ENCODE data around the gene ATP6V0A4. TPM values are rescaled to one million over a fixed set of nuclear protein-coding genes. Genes with fewer than 3 reads are reported as not detected.

ATP6V0A4 gene
- total and polyA plus RNA-seq, 2 donors (not counting 1 experiment from before 2014, with no cell fraction given): not detected

DNA sequence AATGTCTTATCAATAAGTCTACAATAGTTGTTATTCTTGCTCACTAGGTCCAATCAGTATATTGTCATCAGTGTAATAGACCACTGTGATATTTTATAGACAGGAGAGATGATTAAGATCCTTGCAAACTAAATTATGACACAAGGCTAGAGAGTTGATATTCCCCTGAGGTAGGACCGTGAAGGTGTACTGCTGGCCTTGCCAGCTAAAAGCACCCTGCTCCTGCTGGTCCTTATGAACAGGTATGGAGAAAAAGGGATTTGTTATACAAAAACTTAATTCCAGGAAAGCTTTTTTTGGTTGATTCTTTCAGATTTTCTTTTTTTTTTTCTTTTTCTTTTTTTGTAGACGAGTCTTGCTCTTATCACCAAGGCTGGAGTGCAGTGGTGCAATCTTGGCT is 17.0 kb downstream of the ATP6V0A4 start:
- no peak overlapping the region for H3K27ac ChIP-seq (ENCODE audit: insufficient read depth, low read length)
- TF ChIP-seq, protein P1, sequence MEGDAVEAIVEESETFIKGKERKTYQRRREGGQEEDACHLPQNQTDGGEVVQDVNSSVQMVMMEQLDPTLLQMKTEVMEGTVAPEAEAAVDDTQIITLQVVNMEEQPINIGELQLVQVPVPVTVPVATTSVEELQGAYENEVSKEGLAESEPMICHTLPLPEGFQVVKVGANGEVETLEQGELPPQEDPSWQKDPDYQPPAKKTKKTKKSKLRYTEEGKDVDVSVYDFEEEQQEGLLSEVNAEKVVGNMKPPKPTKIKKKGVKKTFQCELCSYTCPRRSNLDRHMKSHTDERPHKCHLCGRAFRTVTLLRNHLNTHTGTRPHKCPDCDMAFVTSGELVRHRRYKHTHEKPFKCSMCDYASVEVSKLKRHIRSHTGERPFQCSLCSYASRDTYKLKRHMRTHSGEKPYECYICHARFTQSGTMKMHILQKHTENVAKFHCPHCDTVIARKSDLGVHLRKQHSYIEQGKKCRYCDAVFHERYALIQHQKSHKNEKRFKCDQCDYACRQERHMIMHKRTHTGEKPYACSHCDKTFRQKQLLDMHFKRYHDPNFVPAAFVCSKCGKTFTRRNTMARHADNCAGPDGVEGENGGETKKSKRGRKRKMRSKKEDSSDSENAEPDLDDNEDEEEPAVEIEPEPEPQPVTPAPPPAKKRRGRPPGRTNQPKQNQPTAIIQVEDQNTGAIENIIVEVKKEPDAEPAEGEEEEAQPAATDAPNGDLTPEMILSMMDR (conservative IDR thresholded peaks at IDR 0.05 in 1 of 2, IDR thresholded peaks at IDR 0.05 in 1 of 2; ENCODE audit: low read depth in 1 of 2, low read length in 2 of 2): no peak
- no peak for TF ChIP-seq EZH2 (IDR thresholded peaks at IDR 0.05; ENCODE audit: low read length, missing control alignments)
- no peak for DNase-seq (ENCODE audit: low read depth in 2 of 2)
- H3K9me3 ChIP-seq (ENCODE audit: control insufficient read depth, insufficient read depth, low read depth, low read length): no peaks in the 10 kb centered on the region
- H3K79me2 ChIP-seq (ENCODE audit: control insufficient read depth, insufficient read depth, low read length): no peaks in the 10 kb centered on the region
- H3K4me2 ChIP-seq (ENCODE audit: extremely low read depth, insufficient read depth, low read length): no peak overlapping the region
- no peaks in the 10 kb centered on the region for H3K36me3 ChIP-seq (ENCODE audit: control insufficient read depth, insufficient read depth, low read length)
- no peaks in the 10 kb centered on the region for H4K20me1 ChIP-seq (ENCODE audit: control insufficient read depth, extremely low read depth, insufficient read depth, low read length)
- no peaks in the 10 kb centered on the region for H3K27me3 ChIP-seq (ENCODE audit: control insufficient read depth, insufficient read depth, low read length)
- no peak overlapping the region for H3K9ac ChIP-seq (ENCODE audit: insufficient read depth, low read length)
- no peak overlapping the region for H3K4me3 ChIP-seq (replicated peaks in 1 of 4; ENCODE audit: control extremely low read depth in 1 of 4, insufficient read depth in 1 of 4, low read depth in 3 of 4, low read length in 4 of 4)
- H2AFZ ChIP-seq (ENCODE audit: low read length): no peak overlapping the region
- H3K4me1 ChIP-seq (ENCODE audit: control insufficient read depth, extremely low read depth, insufficient read depth, low read length): no peaks in the 10 kb centered on the region

DNA sequence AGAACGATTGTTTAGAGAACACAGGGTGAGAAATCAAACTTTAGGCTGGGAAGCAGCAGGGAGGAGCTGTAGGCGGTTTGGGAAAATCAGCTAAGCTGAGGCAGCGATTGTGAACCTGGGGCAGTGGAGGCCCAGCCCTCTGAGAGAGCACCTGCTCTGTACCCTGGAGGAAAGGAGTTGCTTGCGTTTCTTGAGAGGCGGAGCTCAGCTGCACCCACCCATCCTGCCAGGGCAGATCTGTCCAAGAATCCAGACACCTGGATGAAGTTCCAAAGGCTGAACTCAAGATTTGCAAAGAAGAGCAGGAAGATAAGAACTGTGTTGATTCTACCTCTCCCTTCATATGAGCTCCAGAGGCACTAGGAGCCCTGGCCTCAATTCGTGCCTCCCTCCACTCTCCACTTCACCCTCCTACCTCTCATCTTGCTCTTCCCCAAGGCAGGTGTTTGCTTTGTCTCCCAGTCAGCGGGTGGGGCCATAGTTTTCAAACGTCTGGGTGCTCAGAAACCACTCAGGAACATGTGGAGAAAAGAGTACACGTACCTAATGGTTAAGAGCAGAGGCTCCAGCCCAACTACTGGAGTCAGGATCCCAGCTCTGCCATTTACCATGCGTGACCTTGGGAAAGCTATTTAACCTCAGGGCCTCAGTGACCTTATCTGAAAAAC is 21.7 kb downstream of the ATP6V0A4 start:
- DNase-seq (ENCODE audit: low read depth in 2 of 2): no peak
- Histone ChIP-seq H3K4me1 (ENCODE audit: control insufficient read depth, extremely low read depth, insufficient read depth, low read length) (no peaks in the 10 kb centered on the region), H3K9me3 (ENCODE audit: control insufficient read depth, insufficient read depth, low read depth, low read length) (no peaks in the 10 kb centered on the region)

DNA sequence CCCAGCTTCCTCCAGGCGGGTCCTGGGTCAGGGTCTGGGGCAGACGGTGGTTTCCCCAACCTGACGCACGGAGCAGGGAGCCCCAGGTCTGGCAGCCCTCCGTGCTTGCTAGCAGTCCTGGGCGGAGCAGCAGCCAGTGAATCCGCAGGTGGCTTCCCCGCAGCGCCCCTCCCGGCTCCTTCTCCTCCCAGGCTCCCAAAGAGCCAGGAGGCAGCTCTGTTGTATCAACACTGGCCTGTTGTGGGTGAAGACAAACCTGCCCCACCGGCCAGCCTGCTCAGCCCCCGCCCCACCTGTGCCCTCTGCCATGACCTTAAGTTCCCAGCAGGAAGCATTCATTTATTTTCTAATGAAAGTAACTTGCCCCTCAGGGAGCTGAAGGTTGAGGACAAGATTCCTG is 24.2 kb downstream of the ATP6V0A4 start:
- no peak for TF ChIP-seq EZH2 (IDR thresholded peaks at IDR 0.05; ENCODE audit: low read length, missing control alignments)
- TF ChIP-seq, protein P1 (conservative IDR thresholded peaks at IDR 0.05 in 1 of 2, IDR thresholded peaks at IDR 0.05 in 1 of 2; ENCODE audit: low read depth in 1 of 2, low read length in 2 of 2): no peak
- H3K4me2 ChIP-seq (ENCODE audit: extremely low read depth, insufficient read depth, low read length): no peak overlapping the region
- H3K79me2 ChIP-seq (ENCODE audit: control insufficient read depth, insufficient read depth, low read length): no peaks in the 10 kb centered on the region
- no peak overlapping the region for H3K9ac ChIP-seq (ENCODE audit: insufficient read depth, low read length)
- DNase-seq (ENCODE audit: low read depth in 2 of 2): no peak
- no peaks in the 10 kb centered on the region for H3K4me1 ChIP-seq (ENCODE audit: control insufficient read depth, extremely low read depth, insufficient read depth, low read length)
- H3K27me3 ChIP-seq (ENCODE audit: control insufficient read depth, insufficient read depth, low read length): no peaks in the 10 kb centered on the region
- H4K20me1 ChIP-seq (ENCODE audit: control insufficient read depth, extremely low read depth, insufficient read depth, low read length): no peaks in the 10 kb centered on the region
- H3K27ac ChIP-seq (ENCODE audit: insufficient read depth, low read length): no peak overlapping the region
- no peaks in the 10 kb centered on the region for H3K36me3 ChIP-seq (ENCODE audit: control insufficient read depth, insufficient read depth, low read length)
- no peak overlapping the region for H2AFZ ChIP-seq (ENCODE audit: low read length)
- no peak overlapping the region for H3K4me3 ChIP-seq (replicated peaks in 1 of 4; ENCODE audit: control extremely low read depth in 1 of 4, insufficient read depth in 1 of 4, low read depth in 3 of 4, low read length in 4 of 4)
- H3K9me3 ChIP-seq (ENCODE audit: control insufficient read depth, insufficient read depth, low read depth, low read length): no peaks in the 10 kb centered on the region

More for the DNA sequence above, 21.7 kb downstream of the ATP6V0A4 start:
- Histone ChIP-seq H2AFZ (ENCODE audit: low read length) (no peak overlapping the region), H3K36me3 (ENCODE audit: control insufficient read depth, insufficient read depth, low read length) (no peaks in the 10 kb centered on the region), H4K20me1 (ENCODE audit: control insufficient read depth, extremely low read depth, insufficient read depth, low read length) (no peaks in the 10 kb centered on the region), H3K27me3 (ENCODE audit: control insufficient read depth, insufficient read depth, low read length) (no peaks in the 10 kb centered on the region), H3K27ac (ENCODE audit: insufficient read depth, low read length) (no peak overlapping the region), H3K4me2 (ENCODE audit: extremely low read depth, insufficient read depth, low read length) (no peak overlapping the region), H3K9ac (ENCODE audit: insufficient read depth, low read length) (no peak overlapping the region), H3K4me3 (replicated peaks in 1 of 4; ENCODE audit: control extremely low read depth in 1 of 4, insufficient read depth in 1 of 4, low read depth in 3 of 4, low read length in 4 of 4) (no peak overlapping the region), H3K79me2 (ENCODE audit: control insufficient read depth, insufficient read depth, low read length) (no peaks in the 10 kb centered on the region)
- TF ChIP-seq, protein P1 (conservative IDR thresholded peaks at IDR 0.05 in 1 of 2, IDR thresholded peaks at IDR 0.05 in 1 of 2; ENCODE audit: low read depth in 1 of 2, low read length in 2 of 2): no peak

Data from fibroblast of lung (primary cell).